Mesendoderm (in vitro differentiated cells): ENCODE measurements around the gene GPR35.

Source experiments
- DNase-seq: peaks from one replicate; pipeline ENCODE4 v3.0.0; 2013
- H2AK5ac ChIP-seq: 2 replicates; pipeline ENCODE4 v1.6.1; 2013; ENCODE audit warnings: low read length, inconsistent platforms
- H2BK120ac ChIP-seq: 2 replicates; pipeline ENCODE4 v1.6.1; 2013; ENCODE audit warnings: low read depth, mild to moderate bottlenecking, low read length, moderate library complexity, mixed read lengths
- H2BK15ac ChIP-seq: replicated peaks from 2 replicates; pipeline ENCODE4 v1.6.1; 2013; ENCODE audit warnings: low read depth, mild to moderate bottlenecking, moderate library complexity
- H2BK5ac ChIP-seq: 2 replicates; pipeline ENCODE4 v1.6.1; 2013; ENCODE audit warnings: low read length, inconsistent platforms
- H3K18ac ChIP-seq: 2 replicates; pipeline ENCODE4 v1.6.1; 2013; ENCODE audit warnings: mild to moderate bottlenecking, low read length, mixed read lengths
- H3K23ac ChIP-seq: one replicate; pipeline ENCODE4 v1.6.1; 2013; ENCODE audit warnings: low read length
- H3K27ac ChIP-seq: 2 replicates; pipeline ENCODE4 v1.5.1; 2013; ENCODE audit warnings: low read depth, mild to moderate bottlenecking, inconsistent platforms, low read length, moderate library complexity
- H3K27me3 ChIP-seq: 2 replicates; pipeline ENCODE4 v1.6.1; 2013; ENCODE audit warnings: low read length, control low read depth, mild to moderate bottlenecking, inconsistent platforms; ENCODE audit not compliant: insufficient read depth, poor library complexity
- H3K36me3 ChIP-seq: 2 replicates; pipeline ENCODE4 v1.6.1; 2013; ENCODE audit warnings: low read length, inconsistent platforms; ENCODE audit not compliant: control insufficient read depth, insufficient read depth
- H3K4ac ChIP-seq: one replicate; pipeline ENCODE4 v1.6.1; 2013; ENCODE audit warnings: low read depth, mild to moderate bottlenecking, low read length, moderate library complexity
- H3K4me1 ChIP-seq: 2 replicates; pipeline ENCODE4 v1.6.1; 2013; ENCODE audit warnings: low read depth, low read length, inconsistent platforms; ENCODE audit not compliant: control insufficient read depth
- H3K4me2 ChIP-seq: 2 replicates; pipeline ENCODE4 v1.6.1; 2013; ENCODE audit warnings: low read length
- H3K4me3 ChIP-seq: 2 replicates; pipeline ENCODE4 v1.5.1; 2013; ENCODE audit warnings: mild to moderate bottlenecking, low read length
- H3K56ac ChIP-seq: one replicate; pipeline ENCODE4 v1.6.1; 2013; ENCODE audit warnings: low read length
- H3K79me1 ChIP-seq: 2 replicates; pipeline ENCODE4 v1.6.1; 2013; ENCODE audit warnings: low read length, inconsistent platforms
- H3K79me2 ChIP-seq: 2 replicates; pipeline ENCODE4 v1.6.1; 2013; ENCODE audit warnings: mild to moderate bottlenecking, low read length; ENCODE audit not compliant: control insufficient read depth, insufficient read depth
- H3K9ac ChIP-seq: 2 replicates; pipeline ENCODE4 v1.6.1; 2013; ENCODE audit warnings: low read length, inconsistent platforms
- H4K5ac ChIP-seq: one replicate; pipeline ENCODE4 v1.6.1; 2013; ENCODE audit warnings: low read length
- H4K8ac ChIP-seq: one replicate; pipeline ENCODE4 v1.6.1; 2013; ENCODE audit warnings: low read depth, mild to moderate bottlenecking, control low read depth, low read length, moderate library complexity
- WGBS: extraction: QIAGEN DNeasy Blood & Tissue Kit; methylation state at CpG from one replicate; pipeline ENCODE4 v1.1.7; 2013; ENCODE audit warnings: low lambda C conversion rate, missing lambda C conversion rate; ENCODE audit not compliant: insufficient coverage; ENCODE audit errors: extremely low coverage; 5-methylcytosine and 5-hydroxymethylcytosine counted together

Gene GPR35

GRCh38 chr2:240586919-240587800 lies 38.1 kb upstream of the GPR35 start:
- WGBS = no CpG with 5 or more reads among the region's 62 CpGs
- peak; percentile 59 for DNase-seq

GRCh38 chr2:240588006-240588655 lies 37.1 kb upstream of the GPR35 start:
- Histone ChIP-seq H2AK5ac (no peak overlapping the region), H3K4me2 (peak overlapping the region; percentile 25), H3K4me3 (no peak overlapping the region), H3K79me1 (peaks cover 30% of the 10 kb centered on the region), H2BK120ac (no peak overlapping the region), H3K9ac (peak overlapping the region; percentile 79), H3K27me3 (no peaks in the 10 kb centered on the region), H3K4me1 (peaks cover 12% of the 10 kb centered on the region), H3K23ac (no peak overlapping the region), H3K56ac (peak overlapping the region; percentile 22), H4K8ac (no peak overlapping the region), H3K18ac (no peak overlapping the region), H3K36me3 (no peaks in the 10 kb centered on the region), H3K79me2 (peaks cover 27% of the 10 kb centered on the region), H3K27ac (no peak overlapping the region), H4K5ac (no peak overlapping the region), H2BK5ac (no peak overlapping the region), H2BK15ac (no peak overlapping the region), H3K4ac (no peak overlapping the region)
- no peak for DNase-seq
- WGBS = no CpG with 5 or more reads among the region's 10 CpGs

More at GRCh38 chr2:240586919-240587800, 38.1 kb upstream of the GPR35 start:
- Histone ChIP-seq H4K5ac (no peak overlapping the region), H3K4me1 (peaks cover 12% of the 10 kb centered on the region), H2BK15ac (no peak overlapping the region), H3K23ac (no peak overlapping the region), H4K8ac (no peak overlapping the region), H3K79me1 (peaks cover 33% of the 10 kb centered on the region), H3K9ac (peak overlapping the region; percentile 79), H2AK5ac (no peak overlapping the region), H3K27ac (no peak overlapping the region), H3K27me3 (no peaks in the 10 kb centered on the region), H3K79me2 (peaks cover 27% of the 10 kb centered on the region), H3K4me2 (peak overlapping the region; percentile 74), H3K4me3 (peak overlapping the region; percentile 78), H3K4ac (no peak overlapping the region), H2BK5ac (no peak overlapping the region), H3K18ac (peak overlapping the region; percentile 13), H2BK120ac (no peak overlapping the region), H3K36me3 (no peaks in the 10 kb centered on the region), H3K56ac (peak overlapping the region; percentile 83)

- Histone ChIP-seq H3K9ac (no peak overlapping the region), H4K8ac (no peak overlapping the region), H3K56ac (no peak overlapping the region), H3K4me3 (no peak overlapping the region), H4K5ac (no peak overlapping the region), H3K4me1 (peaks cover 12% of the 10 kb centered on the region), H3K18ac (no peak overlapping the region), H3K79me2 (peaks cover 27% of the 10 kb centered on the region), H3K36me3 (no peaks in the 10 kb centered on the region), H3K27me3 (no peaks in the 10 kb centered on the region), H3K27ac (no peak overlapping the region), H2BK120ac (no peak overlapping the region), H3K4ac (no peak overlapping the region), H3K23ac (no peak overlapping the region), H3K4me2 (no peak overlapping the region), H3K79me1 (peaks cover 26% of the 10 kb centered on the region), H2BK5ac (no peak overlapping the region), H2BK15ac (no peak overlapping the region), H2AK5ac (no peak overlapping the region)
- DNase-seq = no peak
- no CpG with 5 or more reads among the region's 4 CpGs for WGBS
Measured at GRCh38 chr2:240588669-240589068, 36.6 kb upstream of the GPR35 start.

- no peak overlapping the region for H2BK5ac ChIP-seq
- no peak overlapping the region for H2AK5ac ChIP-seq
- no peak overlapping the region for H3K9ac ChIP-seq
- no peak overlapping the region for H4K5ac ChIP-seq
- no peak overlapping the region for H3K4me3 ChIP-seq
- H3K27ac ChIP-seq = no peak overlapping the region
- peaks cover 25% of the 10 kb centered on the region for H3K79me1 ChIP-seq
- no peaks in the 10 kb centered on the region for H3K27me3 ChIP-seq
- H3K4me1 ChIP-seq = peaks cover 12% of the 10 kb centered on the region
- no CpG with 5 or more reads among the region's 14 CpGs for WGBS
- no peak overlapping the region for H3K18ac ChIP-seq
- no peak overlapping the region for H3K23ac ChIP-seq
- H3K56ac ChIP-seq = no peak overlapping the region
- no peaks in the 10 kb centered on the region for H3K36me3 ChIP-seq
- H4K8ac ChIP-seq = no peak overlapping the region
- no peak overlapping the region for H2BK15ac ChIP-seq
- H2BK120ac ChIP-seq = no peak overlapping the region
- no peak overlapping the region for H3K4ac ChIP-seq
- DNase-seq = no peak
- peaks cover 25% of the 10 kb centered on the region for H3K79me2 ChIP-seq
- no peak overlapping the region for H3K4me2 ChIP-seq
Measured at GRCh38 chr2:240589375-240589774, 35.9 kb upstream of the GPR35 start.

GRCh38 chr2:240589850-240590525 lies 35.3 kb upstream of the GPR35 start:
- WGBS = no CpG with 5 or more reads among the region's 16 CpGs
- Histone ChIP-seq H3K9ac (no peak overlapping the region), H3K4ac (no peak overlapping the region), H3K36me3 (no peaks in the 10 kb centered on the region), H3K4me1 (peaks cover 10% of the 10 kb centered on the region), H3K56ac (no peak overlapping the region), H3K79me1 (peaks cover 21% of the 10 kb centered on the region), H2AK5ac (no peak overlapping the region), H2BK5ac (no peak overlapping the region), H4K5ac (no peak overlapping the region), H3K4me2 (no peak overlapping the region), H2BK15ac (no peak overlapping the region), H3K27me3 (no peaks in the 10 kb centered on the region), H2BK120ac (no peak overlapping the region), H3K4me3 (no peak overlapping the region), H4K8ac (no peak overlapping the region), H3K23ac (no peak overlapping the region), H3K18ac (no peak overlapping the region), H3K79me2 (peaks cover 23% of the 10 kb centered on the region), H3K27ac (no peak overlapping the region)
- DNase-seq = no peak
